Measurements from ENCODE around the gene POLH.
"Not testable (repeated sequence)": the region's sequence is repeated elsewhere in the genome, so short reads cannot be mapped to it uniquely, and the experiment has no call there.

POLH gene

GRCh38 chr6:43648248-43648647 lies 72.3 kb downstream of the POLH start:
- no peak overlapping the region for H3K27ac ChIP-seq (ENCODE audit: low read length)
- no peaks in the 10 kb centered on the region for H3K36me3 ChIP-seq (ENCODE audit: control insufficient read depth in 2 of 2, insufficient read depth in 2 of 2, low read length in 2 of 2)
- H3K9me3 ChIP-seq (ENCODE audit: control insufficient read depth in 2 of 2, low read length in 2 of 2) = no peaks in the 10 kb centered on the region
- no peak overlapping the region for H3K4me3 ChIP-seq (ENCODE audit: low read length in 2 of 2)
- peaks cover 7% of the 10 kb centered on the region for H3K4me1 ChIP-seq (ENCODE audit: control insufficient read depth, insufficient read depth, low read length)
- H3K9ac ChIP-seq (ENCODE audit: low read length in 2 of 2) = no peak overlapping the region
- no peaks in the 10 kb centered on the region for H3K27me3 ChIP-seq (ENCODE audit: control insufficient read depth in 1 of 2, insufficient read depth in 2 of 2, low read length in 2 of 2)

GRCh38 chr6:43652822-43653221 lies 76.8 kb downstream of the POLH start:
- H3K36me3 ChIP-seq (ENCODE audit: control insufficient read depth in 2 of 2, insufficient read depth in 2 of 2, low read length in 2 of 2); H3K9ac ChIP-seq (ENCODE audit: low read length in 2 of 2); H3K9me3 ChIP-seq (ENCODE audit: control insufficient read depth in 2 of 2, low read length in 2 of 2); H3K27me3 ChIP-seq (ENCODE audit: control insufficient read depth in 1 of 2, insufficient read depth in 2 of 2, low read length in 2 of 2); H3K4me3 ChIP-seq (ENCODE audit: low read length in 2 of 2); H3K4me1 ChIP-seq (ENCODE audit: control insufficient read depth, insufficient read depth, low read length); H3K27ac ChIP-seq (ENCODE audit: low read length): not testable (repeated sequence)

- no peaks in the 10 kb centered on the region for H3K27me3 ChIP-seq (ENCODE audit: control insufficient read depth in 1 of 2, insufficient read depth in 2 of 2, low read length in 2 of 2)
- H3K9ac ChIP-seq (ENCODE audit: low read length in 2 of 2) = no peak overlapping the region
- no peaks in the 10 kb centered on the region for H3K4me1 ChIP-seq (ENCODE audit: control insufficient read depth, insufficient read depth, low read length)
- H3K36me3 ChIP-seq (ENCODE audit: control insufficient read depth in 2 of 2, insufficient read depth in 2 of 2, low read length in 2 of 2) = no peaks in the 10 kb centered on the region
- H3K4me3 ChIP-seq (ENCODE audit: low read length in 2 of 2) = no peak overlapping the region
- H3K27ac ChIP-seq (ENCODE audit: low read length) = no peak overlapping the region
- no peaks in the 10 kb centered on the region for H3K9me3 ChIP-seq (ENCODE audit: control insufficient read depth in 2 of 2, low read length in 2 of 2)
Measured at GRCh38 chr6:43657221-43657802, 81.3 kb downstream of the POLH start.

- H3K9me3 ChIP-seq (ENCODE audit: control insufficient read depth in 2 of 2, low read length in 2 of 2) = no peaks in the 10 kb centered on the region
- no peaks in the 10 kb centered on the region for H3K36me3 ChIP-seq (ENCODE audit: control insufficient read depth in 2 of 2, insufficient read depth in 2 of 2, low read length in 2 of 2)
- no peak overlapping the region for H3K9ac ChIP-seq (ENCODE audit: low read length in 2 of 2)
- H3K27ac ChIP-seq (ENCODE audit: low read length) = no peak overlapping the region
- H3K4me1 ChIP-seq (ENCODE audit: control insufficient read depth, insufficient read depth, low read length) = no peaks in the 10 kb centered on the region
- no peaks in the 10 kb centered on the region for H3K27me3 ChIP-seq (ENCODE audit: control insufficient read depth in 1 of 2, insufficient read depth in 2 of 2, low read length in 2 of 2)
- no peak overlapping the region for H3K4me3 ChIP-seq (ENCODE audit: low read length in 2 of 2)
Measured at GRCh38 chr6:43658161-43658560, 82.2 kb downstream of the POLH start.

GRCh38 chr6:43662948-43663347 lies 87.0 kb downstream of the POLH start:
- H3K9me3 ChIP-seq (ENCODE audit: control insufficient read depth in 2 of 2, low read length in 2 of 2); H3K27ac ChIP-seq (ENCODE audit: low read length); H3K36me3 ChIP-seq (ENCODE audit: control insufficient read depth in 2 of 2, insufficient read depth in 2 of 2, low read length in 2 of 2); H3K9ac ChIP-seq (ENCODE audit: low read length in 2 of 2); H3K4me1 ChIP-seq (ENCODE audit: control insufficient read depth, insufficient read depth, low read length); H3K4me3 ChIP-seq (ENCODE audit: low read length in 2 of 2); H3K27me3 ChIP-seq (ENCODE audit: control insufficient read depth in 1 of 2, insufficient read depth in 2 of 2, low read length in 2 of 2): not testable (repeated sequence)

Data from stomach smooth muscle (tissue), 2 donors.